Measurements from ENCODE around the gene JARID2. TPM values are rescaled to one million over a fixed set of nuclear protein-coding genes. Genes with fewer than 3 reads are reported as not detected.
"Not testable (repeated sequence)": the region's sequence is repeated elsewhere in the genome, so short reads cannot be mapped to it uniquely, and the experiment has no call there.

Gene JARID2
- total RNA-seq, 1 experiment from 2014 or later: 23.6 TPM

DNA sequence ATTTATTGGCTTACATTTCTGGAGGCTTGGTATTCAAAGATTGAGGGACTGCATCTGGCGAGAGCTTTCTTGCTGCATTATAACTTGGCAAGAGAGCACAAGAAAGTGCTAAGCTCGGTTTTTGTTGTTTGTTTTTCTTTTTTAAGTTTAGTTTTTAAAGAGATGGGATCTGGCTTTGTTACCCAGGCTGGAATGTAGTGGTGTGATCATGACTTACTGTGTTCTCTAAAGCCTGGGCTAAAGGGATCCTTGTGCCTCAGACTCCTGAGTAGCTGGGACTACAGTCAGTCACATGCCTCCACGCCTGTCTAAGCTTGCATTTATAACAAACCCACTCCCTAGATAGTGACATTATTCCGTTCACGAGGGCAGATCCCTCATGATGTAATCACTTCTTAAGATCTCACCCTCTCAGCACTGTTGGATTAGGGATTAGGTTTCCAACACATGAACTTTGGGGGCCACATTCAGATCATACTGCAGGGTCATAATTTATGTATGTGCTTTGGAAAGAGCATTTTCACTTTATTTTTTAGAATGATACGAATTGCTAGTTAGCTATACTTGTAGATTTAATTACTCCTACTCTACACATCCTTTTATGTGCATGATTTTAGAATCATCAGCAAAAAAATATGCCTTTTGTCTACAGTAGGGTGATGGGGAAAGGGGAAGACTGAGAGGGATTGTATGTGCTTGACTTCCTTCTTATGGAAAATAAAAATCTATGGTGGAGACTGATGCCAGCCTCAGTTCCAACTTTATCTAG lies 167.8 kb downstream of the JARID2 start:
- H3K4me1 ChIP-seq (ENCODE audit: control insufficient read depth in 1 of 2, insufficient read depth in 2 of 2, low read length in 2 of 2): no peaks in the 10 kb centered on the region
- BruUV-seq (replicated peaks): no TSS peak
- RAD21 ChIA-PET (ENCODE audit: low non-redundant PET in 1 of 2, low total read pairs in 2 of 2, uncharacterized antibody in 2 of 2, unreplicated experiment in 2 of 2): no interaction called here
- ATAC-seq (no peak), DNase-seq (ENCODE audit: low read depth, low spot score) (no peak)
- no peaks in the 10 kb centered on the region for H3K9me2 ChIP-seq (ENCODE audit: insufficient read depth)
- intact Hi-C loops (cut with micrococcal nuclease): no loop called here
- CTCF ChIA-PET: no interaction called here
- H3K4me2 ChIP-seq (ENCODE audit: low read length): no peak overlapping the region
- POLR2A ChIA-PET: no interaction called here
- H3K9ac ChIP-seq (ENCODE audit: low read length): no peak overlapping the region
- peaks cover 11% of the 10 kb centered on the region; the same call in 1 of the 2 replicates for H3K79me2 ChIP-seq (ENCODE audit: insufficient read depth, low read length)
- peaks cover 0 to 8% of the 10 kb centered on the region in 2 experiments; a peak in 2 of 4 replicates for H3K9me3 ChIP-seq (ENCODE audit: control insufficient read depth in 1 of 2, insufficient read depth in 1 of 2, low read depth in 1 of 2, low read length in 2 of 2)
- no peaks in the 10 kb centered on the region for H4K20me1 ChIP-seq (ENCODE audit: insufficient read depth)
- H3K4me3 ChIP-seq (replicated peaks in 1 of 2; ENCODE audit: low read depth in 1 of 2, low read length in 2 of 2): no peak overlapping the region
- TF ChIP-seq, protein P1, sequence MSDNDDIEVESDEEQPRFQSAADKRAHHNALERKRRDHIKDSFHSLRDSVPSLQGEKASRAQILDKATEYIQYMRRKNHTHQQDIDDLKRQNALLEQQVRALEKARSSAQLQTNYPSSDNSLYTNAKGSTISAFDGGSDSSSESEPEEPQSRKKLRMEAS (IDR thresholded peaks at IDR 0.05): no peak
- TF ChIP-seq EGR1 (IDR thresholded peaks at IDR 0.05; ENCODE audit: low read depth): no peak
- no peak for TF ChIP-seq ELF1 (IDR thresholded peaks at IDR 0.05; ENCODE audit: borderline replicate concordance, low read depth)
- TF ChIP-seq SRF (IDR thresholded peaks at IDR 0.05; ENCODE audit: low read depth): no peak
- TF ChIP-seq SIN3A (IDR thresholded peaks at IDR 0.05; ENCODE audit: low read depth): no peak
- TF ChIP-seq ZFX (IDR thresholded peaks at IDR 0.05): no peak
- no peak overlapping the region for H2AFZ ChIP-seq (ENCODE audit: low read depth, low read length, poor library complexity, severe bottlenecking)
- H3K27me3 ChIP-seq (ENCODE audit: insufficient read depth, low read length): no peaks in the 10 kb centered on the region
- H3K27ac ChIP-seq (ENCODE audit: low read depth, low read length): no peak overlapping the region
- no peaks in the 10 kb centered on the region for H3K36me3 ChIP-seq (ENCODE audit: control insufficient read depth in 1 of 2, insufficient read depth in 2 of 2, low read length in 2 of 2)

DNA sequence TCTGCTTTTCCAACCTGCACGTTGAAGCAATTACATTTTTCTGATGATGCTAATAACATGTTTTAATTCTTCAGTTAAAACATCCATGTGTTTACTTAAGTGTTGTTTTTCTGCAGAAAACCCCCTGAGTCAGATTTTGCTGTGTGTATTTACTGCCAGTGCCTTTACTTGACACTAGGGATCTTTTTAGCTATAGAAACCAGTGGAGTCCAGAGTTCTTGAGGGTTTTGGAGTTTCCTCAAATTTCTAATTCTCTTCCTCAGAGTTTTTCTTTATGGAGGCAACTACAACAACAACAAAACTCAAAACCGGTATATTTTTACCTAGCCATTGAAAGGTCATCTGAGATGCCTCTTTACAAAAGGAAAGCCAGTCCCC lies 168.4 kb downstream of the JARID2 start:
- RAD21 ChIA-PET (ENCODE audit: low non-redundant PET in 1 of 2, low total read pairs in 2 of 2, uncharacterized antibody in 2 of 2, unreplicated experiment in 2 of 2): no interaction called here
- intact Hi-C loops (cut with micrococcal nuclease): no loop called here
- BruUV-seq (replicated peaks): no TSS peak
- Histone ChIP-seq H3K4me1 (ENCODE audit: control insufficient read depth in 1 of 2, insufficient read depth in 2 of 2, low read length in 2 of 2) (no peaks in the 10 kb centered on the region), H3K4me2 (ENCODE audit: low read length) (no peak overlapping the region), H3K4me3 (replicated peaks in 1 of 2; ENCODE audit: low read depth in 1 of 2, low read length in 2 of 2) (no peak overlapping the region), H2AFZ (ENCODE audit: low read depth, low read length, poor library complexity, severe bottlenecking) (no peak overlapping the region), H3K27ac (ENCODE audit: low read depth, low read length) (no peak overlapping the region), H3K36me3 (ENCODE audit: control insufficient read depth in 1 of 2, insufficient read depth in 2 of 2, low read length in 2 of 2) (no peaks in the 10 kb centered on the region), H3K79me2 (ENCODE audit: insufficient read depth, low read length) (0 out of 2 replicates have a peak, but pooled peaks cover 5% of the 10 kb centered on the region), H3K9me2 (ENCODE audit: insufficient read depth) (no peaks in the 10 kb centered on the region), H3K27me3 (ENCODE audit: insufficient read depth, low read length) (no peaks in the 10 kb centered on the region), H4K20me1 (ENCODE audit: insufficient read depth) (no peaks in the 10 kb centered on the region), H3K9me3 (ENCODE audit: control insufficient read depth in 1 of 2, insufficient read depth in 1 of 2, low read depth in 1 of 2, low read length in 2 of 2) (peaks cover 0 to 8% of the 10 kb centered on the region in 2 experiments; a peak in 3 of 4 replicates), H3K9ac (ENCODE audit: low read length) (no peak overlapping the region)
- TF ChIP-seq FOSL1 (IDR thresholded peaks at IDR 0.05; ENCODE audit: low read depth) (no peak), SIN3A (IDR thresholded peaks at IDR 0.05; ENCODE audit: low read depth) (no peak)
- CTCF ChIA-PET: no interaction called here
- no peak for ATAC-seq
- POLR2A ChIA-PET: no interaction called here
- DNase-seq (ENCODE audit: low read depth, low spot score): no peak

DNA sequence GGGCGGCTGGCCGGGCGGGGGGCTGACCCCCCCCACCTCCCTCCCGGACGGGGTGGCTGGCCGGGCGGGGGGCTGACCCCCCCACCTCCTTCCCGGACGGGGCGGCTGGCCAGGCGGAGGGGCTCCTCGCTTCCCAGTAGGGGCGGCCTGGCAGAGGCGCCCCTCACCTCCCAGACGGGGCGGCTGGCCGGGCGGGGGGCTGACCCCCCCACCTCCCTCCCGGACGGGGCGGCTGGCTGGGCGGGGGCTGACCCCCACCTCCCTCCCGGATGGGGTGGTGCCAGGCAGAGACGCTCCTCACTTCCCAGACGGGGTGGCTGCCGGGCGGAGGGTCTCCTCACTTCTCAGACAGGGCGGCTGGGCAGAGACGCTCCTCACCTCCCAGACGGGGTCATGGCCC lies 169.8 kb downstream of the JARID2 start:
- H3K27ac ChIP-seq (ENCODE audit: low read depth, low read length); BruUV-seq (replicated peaks); RAD21 ChIA-PET (ENCODE audit: low non-redundant PET in 1 of 2, low total read pairs in 2 of 2, uncharacterized antibody in 2 of 2, unreplicated experiment in 2 of 2); H4K20me1 ChIP-seq (ENCODE audit: insufficient read depth); H3K27me3 ChIP-seq (ENCODE audit: insufficient read depth, low read length); POLR2A ChIA-PET; H3K79me2 ChIP-seq (ENCODE audit: insufficient read depth, low read length); H3K4me1 ChIP-seq (ENCODE audit: control insufficient read depth in 1 of 2, insufficient read depth in 2 of 2, low read length in 2 of 2); H3K9ac ChIP-seq (ENCODE audit: low read length); CTCF ChIA-PET; DNase-seq (ENCODE audit: low read depth, low spot score); H3K4me3 ChIP-seq (replicated peaks in 1 of 2; ENCODE audit: low read depth in 1 of 2, low read length in 2 of 2); H3K4me2 ChIP-seq (ENCODE audit: low read length); ATAC-seq; intact Hi-C loops (cut with micrococcal nuclease); H2AFZ ChIP-seq (ENCODE audit: low read depth, low read length, poor library complexity, severe bottlenecking); H3K36me3 ChIP-seq (ENCODE audit: control insufficient read depth in 1 of 2, insufficient read depth in 2 of 2, low read length in 2 of 2); H3K9me2 ChIP-seq (ENCODE audit: insufficient read depth); H3K9me3 ChIP-seq (ENCODE audit: control insufficient read depth in 1 of 2, insufficient read depth in 1 of 2, low read depth in 1 of 2, low read length in 2 of 2): not testable (repeated sequence)
